HG02885 (cell line): ENCODE measurements around the gene SREBF2.

Source experiments
- ATAC-seq: cut with Tn5 transposase; IDR thresholded peaks from one replicate; pipeline ENCODE4 v1.9.1; 2021; ENCODE audit warnings: mild to moderate bottlenecking; ENCODE audit not compliant: unreplicated experiment, poor library complexity

SREBF2 gene

DNA sequence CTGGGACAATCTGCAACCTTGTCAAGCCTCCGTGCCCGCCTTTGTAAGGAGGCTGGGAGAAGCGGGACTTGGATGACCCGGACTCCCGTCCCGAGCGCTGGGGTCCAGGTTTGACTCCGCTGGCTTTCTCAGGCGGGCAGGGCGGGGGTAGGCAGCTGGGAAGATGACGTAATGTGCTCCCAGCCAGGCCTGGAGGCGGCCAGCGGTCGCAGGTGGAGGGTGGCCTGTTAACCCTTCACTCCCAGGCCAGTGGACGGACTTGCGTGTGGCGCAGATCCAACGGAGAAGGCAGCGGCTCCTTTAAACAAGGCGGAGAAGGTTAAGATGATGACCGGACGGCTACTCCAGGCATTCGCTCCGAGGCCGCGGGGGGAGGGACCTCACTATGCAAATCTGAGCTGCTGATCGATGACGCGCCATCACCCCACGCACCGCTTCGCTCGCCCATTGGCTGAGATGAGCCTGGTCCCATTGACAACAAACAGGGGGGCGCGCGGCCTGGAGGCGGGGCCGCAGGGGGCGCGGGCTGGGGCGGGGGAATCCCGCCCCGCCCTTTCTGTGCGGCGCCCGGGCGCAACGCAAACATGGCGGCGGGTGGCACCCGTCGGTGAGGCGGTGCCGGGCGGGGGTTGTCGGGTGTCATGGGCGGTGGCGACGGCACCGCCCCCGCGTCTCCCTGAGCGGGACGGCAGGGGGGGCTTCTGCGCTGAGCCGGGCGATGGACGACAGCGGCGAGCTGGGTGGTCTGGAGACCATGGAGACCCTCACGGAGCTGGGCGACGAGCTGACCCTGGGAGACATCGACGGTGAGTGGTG, at the start of gene SREBF2:
TSS of gene SREBF2 (plus strand) at position 553 of the 816 bp plus-strand sequence. CDS start at position 719, 166 bp downstream.
- ATAC-seq: peak; percentile 86

DNA sequence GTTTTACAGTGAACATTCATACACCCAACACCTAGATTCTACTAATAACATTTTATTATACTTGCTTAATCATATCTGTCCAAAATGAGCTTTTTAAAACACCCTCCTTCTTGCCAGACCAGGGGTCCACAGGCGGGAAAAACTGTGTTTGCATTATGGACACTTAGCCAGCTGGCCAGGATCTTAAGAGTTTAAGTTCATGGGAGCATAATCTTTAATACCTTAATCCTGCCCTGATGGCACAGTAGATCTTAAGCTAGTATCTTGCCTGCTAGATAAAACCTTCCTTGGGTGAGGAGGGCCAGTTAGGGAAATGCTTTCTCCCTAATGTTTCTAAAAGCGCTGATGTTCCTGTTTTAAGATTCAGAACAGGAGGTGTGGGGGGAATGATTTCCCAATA, 45.6 kb upstream of the SREBF2 start:
- ATAC-seq: no peak

DNA sequence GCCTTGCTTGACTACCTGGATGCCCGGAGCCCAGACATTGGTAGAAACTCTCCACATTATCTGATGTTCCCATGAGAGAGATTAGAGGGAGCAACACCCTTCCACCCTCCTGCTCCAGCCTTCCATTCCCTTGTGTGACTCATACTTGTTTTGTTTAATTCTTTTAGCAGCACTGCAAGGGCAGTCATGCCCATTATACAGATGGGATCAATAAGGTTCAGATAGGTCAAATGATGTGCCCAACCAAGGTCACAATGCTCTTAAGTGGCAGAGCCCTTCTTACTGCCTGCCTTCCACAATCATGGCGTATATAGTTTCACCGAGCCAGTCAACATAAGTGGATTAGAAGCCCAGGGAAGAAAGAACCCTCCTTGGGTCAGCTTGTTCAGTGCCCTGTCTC, 39.0 kb upstream of the SREBF2 start:
- ATAC-seq: no peak

DNA sequence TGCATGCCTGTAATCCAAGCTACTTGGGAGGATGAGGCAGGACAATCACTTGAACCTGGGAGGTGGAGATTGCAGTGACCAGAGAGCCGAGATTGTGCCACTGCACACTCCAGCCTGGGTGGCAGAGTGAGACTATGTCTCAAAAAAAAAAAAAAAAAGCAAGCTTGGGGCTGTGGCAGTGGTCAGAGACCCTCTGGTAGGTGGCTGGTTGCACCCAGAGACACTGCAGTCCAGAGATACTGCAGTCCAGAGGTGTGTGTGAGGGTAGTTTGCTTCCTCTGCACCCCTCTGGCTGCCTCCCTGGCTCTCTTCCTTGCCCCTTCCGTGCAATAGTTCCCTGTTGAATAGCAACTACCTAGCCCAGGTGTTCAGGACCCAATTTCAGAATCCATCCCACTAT, 34.2 kb upstream of the SREBF2 start:
- ATAC-seq: no peak

DNA sequence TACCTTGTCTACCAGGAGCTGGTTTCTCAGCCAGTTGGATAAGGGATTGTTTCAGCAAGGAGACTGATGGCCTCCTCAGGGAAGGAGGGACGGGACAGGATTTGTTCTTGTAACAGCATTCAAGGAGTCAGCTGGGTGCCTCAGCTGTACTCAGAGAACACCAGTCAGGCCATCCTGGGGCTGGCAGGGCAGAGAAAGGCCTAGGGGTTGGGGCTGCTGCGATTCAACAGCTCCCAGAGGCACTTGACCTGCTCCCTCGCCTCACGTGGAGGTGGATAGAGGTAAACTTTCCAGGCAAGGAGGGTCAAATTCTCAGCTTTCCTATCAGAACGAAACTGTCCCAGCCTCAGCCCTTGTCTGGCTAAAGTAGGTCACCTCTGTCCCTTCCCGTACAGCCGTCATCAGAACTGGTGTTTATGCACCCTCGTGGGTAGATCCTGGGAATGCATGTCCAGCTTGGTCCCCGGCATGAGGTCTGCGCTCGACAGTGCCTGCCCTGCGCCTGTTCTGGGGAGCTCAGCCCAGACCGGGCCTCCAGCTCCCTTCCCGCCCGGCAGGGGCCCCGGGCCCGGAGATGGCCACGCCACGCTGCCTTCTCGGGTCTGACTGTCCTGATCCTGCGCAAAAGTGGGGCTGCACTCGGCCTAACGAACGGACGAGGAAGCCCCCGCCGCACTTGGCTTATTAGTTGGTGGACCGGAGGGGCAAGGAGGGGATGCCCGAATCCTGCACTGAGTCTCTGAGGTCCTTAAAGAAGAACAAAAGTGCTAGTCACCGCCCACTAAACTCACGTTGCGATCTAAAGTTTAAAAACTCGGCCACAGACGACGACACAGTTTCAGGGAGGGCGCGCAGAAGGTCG, 33.2 kb upstream of the SREBF2 start:
- ATAC-seq: peak; percentile 27

DNA sequence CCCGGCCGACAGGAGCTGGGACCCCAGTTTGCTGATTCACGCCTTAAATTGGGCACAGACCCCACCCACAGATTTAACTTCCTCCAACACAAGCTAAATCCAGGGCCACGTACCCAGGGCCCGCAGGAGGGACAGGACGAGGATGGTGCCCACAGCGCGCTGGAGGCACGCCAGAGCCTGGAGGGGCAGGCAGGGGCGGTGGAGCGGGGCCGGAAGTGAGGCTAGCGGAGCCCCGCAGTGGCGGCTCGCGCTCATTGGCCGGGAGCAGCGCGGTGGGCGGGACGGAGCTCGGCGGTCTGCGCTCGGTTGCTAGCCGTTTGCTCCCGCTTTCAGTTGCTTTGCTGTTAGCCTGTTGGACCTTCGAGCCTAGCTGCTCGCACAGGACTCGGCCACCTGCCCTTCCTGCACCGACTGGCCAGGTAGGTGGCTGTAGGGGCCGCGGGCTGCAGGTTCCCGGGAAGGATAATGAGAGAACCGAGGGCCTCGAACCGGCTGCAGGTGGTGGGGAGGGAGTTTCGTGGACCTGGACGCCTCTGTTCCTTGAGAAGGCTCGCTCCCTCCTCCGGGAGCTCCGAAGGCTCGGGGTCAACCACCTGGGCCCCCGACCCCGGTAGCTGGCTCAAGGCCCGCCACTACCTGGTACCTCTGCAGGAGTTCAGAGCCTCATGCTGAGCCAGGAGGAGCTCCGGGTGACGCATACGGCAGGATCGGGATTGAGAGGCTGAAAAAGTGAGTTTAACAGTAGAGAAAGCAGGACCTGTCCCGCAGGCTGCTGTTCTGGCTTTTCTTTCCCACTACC, 32.4 kb upstream of the SREBF2 start, which contains the start of gene CCDC134:
TSS of gene CCDC134 (plus strand) at position 332 of the 799 bp plus-strand sequence. CDS start 8,212 bp downstream, outside the sequence.
- peak; percentile 97 for ATAC-seq

DNA sequence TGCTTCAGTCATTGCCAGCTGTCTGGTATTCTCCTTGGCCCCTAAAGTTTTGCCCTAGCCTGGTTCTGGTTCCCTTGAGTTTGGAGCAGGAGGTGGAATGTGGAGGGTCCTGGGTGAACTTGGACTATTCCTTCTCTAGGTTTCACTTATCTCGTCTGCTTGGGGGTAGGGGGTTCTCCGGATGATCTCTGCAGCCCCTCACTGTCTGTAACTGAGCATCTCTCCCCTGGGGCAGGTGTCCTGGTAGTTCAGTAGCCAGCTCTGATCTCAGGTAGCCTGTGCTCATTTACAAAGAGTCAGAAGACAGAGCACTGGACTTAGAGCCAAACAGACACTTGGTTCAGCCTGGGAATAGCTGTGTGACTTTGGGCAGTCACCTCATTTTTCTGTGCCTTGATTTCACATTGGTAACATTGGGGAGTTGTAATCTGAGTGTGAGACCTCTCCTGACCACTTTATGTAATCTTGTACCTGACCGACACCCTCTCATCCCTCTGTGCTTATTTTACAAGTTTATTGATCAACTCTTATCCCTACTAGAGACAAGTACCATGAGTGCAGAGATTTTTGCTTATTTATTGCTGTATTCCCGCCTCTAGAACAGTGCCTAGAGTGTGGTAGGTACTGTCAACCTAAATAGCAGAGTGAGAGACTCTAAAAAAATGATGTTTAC, 31.6 kb upstream of the SREBF2 start:
- ATAC-seq: no peak

DNA sequence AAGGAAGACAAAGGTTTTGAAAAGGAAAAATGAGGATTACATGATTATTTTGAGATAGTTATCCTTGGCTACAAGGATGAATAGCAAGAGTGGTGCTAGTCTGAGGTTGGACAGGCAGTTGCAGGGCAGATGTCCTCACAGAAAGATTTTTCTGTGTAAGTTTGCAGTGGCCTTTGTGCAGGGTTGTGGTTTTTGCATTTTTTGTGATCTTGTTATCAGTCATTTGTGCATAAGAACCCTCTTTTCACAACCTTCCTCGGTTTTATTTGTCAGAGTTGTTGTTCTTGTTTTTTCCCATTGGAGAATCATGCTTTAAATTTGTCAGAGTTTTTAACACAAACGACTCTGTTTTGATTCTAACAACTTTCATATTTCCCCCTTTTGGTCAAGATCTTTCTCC, 31.0 kb upstream of the SREBF2 start:
- no peak for ATAC-seq

DNA sequence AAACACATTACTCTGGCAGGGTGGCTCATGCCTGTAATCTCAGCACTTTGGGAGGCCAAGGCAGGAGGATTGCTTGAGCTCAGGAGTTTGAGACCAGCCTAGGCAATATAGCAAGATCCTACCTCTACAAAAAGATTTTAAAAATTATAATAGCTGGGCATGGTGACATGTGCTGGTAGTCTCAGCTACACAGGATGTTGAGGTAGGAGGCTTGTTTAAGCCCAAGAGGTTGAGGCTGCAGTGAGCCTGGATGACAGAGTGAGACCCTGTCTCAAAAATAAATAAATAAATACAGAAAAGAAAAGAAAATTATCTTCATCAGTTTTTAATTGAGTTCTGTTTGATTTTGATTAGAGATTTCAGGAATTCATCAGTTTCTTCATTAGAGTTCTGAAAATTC, 27.3 kb upstream of the SREBF2 start:
- ATAC-seq: no peak

DNA sequence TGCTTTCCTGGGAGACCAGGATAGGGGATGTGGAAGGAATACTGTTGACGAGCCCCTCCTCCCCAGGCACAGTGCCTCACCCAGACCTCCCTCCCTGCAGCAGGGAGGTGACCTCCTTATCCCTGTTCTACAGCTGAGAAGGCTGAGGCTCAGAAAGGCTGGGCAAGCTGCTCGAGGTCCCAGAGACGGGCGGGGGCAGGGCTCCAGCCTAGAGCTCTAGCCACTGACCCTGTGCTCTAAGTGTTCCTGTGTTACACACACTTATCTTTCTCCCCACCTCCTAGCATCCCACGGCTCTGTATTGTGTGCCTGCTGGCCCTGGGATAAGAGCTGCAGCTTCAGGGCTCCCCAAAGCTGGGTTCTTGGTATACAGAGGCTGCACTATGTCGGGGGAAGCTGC, 24.5 kb upstream of the SREBF2 start:
- no peak for ATAC-seq

DNA sequence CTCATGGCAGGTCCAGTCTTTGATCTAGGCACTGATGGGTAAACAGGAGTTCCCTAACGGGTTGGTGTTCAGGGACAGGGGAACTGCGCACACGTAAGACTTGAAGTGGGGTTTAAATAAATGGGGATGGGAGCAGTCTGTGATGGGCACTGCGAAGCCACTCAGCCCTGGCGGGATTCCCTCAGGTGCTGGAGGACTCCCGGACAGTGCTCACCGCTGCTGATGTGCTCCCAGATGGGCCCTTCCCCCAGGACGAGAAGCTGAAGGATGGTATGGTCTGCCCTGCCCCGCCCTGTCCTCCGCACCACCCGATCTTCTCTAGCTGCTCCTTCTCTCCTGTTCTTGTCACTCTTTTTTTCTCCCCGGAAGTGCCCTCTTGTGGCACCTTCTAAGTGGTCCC, 22.9 kb upstream of the SREBF2 start:
- ATAC-seq: no peak

DNA sequence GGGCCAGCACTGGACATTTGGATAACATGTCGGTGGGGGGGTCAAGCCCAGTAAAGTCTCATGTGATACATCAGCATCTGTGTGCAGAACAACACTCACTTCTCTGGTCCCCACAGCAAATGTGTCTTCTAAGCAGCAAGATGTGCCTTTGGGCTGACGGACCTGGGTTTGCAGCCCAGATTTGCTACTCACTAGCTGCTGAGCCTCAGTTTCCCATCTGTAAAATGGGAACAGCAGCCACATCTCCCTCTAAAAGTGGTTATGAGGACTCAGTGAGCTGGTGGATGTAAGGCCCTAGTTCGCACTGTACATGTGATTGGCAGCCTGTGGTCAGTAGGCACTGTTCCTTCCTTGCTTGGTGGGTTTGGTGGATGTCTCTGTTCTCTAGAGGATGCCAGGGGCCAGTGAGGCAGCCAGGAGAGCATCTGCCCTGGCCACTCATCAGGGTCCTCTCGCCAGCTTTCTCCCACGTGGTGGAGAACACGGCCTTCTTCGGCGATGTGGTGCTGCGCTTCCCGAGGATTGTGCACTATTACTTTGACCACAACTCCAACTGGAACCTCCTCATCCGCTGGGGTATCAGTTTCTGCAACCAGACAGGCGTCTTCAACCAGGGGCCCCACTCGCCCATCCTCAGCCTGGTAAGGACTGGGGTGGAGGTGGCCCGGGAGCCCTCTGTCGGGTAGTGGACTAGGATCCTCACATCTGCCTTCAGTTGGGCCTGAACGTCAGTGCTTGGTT, 19.9 kb upstream of the SREBF2 start:
- ATAC-seq: no peak

DNA sequence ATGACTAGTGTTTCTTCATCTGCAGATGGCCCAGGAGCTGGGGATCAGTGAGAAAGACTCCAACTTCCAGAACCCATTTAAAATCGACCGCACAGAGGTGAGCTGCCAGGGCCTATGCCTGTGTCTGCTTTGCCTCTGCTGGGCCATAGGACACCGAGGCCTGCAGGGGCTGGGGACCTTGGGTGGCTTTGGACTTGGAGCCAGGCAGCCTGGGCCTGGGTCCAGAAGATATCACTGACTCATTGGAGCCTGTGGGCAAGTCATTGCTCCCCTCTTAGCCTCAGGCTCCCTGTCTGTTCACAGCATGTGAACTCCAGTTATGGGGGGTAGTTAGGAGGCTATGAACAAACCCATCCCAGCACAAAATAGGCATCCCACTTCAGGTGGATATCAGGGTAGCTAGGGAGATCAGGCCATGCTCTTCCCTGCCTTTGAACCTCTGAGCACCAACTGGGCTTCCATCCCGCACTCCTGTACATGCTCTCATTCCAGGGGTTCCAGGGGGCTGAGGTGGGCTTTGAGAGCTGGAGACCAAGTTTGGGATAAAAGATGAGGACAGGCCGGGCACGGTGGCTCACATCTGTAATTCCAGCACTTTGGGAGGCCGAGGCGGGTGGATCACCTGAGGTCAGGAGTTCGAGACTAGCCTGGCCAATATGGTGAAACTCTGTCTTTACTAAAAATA, 19.0 kb upstream of the SREBF2 start:
- ATAC-seq: no peak

DNA sequence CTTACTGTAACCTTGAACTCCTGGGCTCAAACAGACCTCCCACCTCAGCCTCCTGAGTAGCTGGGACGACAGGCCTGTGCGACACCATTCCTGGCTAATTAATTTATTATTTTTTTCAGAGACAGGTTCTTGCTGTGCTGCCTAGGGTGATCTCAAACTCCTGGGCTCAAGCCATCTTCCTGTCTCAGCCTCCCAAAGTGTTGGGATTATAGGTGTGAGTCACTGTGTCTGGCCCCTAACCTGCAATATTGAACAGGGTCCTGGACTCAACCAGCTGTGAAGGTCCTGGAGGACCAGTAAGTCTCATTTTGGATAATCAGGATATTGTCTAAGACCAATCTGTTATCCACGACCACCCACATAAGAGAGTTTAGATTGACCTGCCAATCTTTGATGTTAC, 17.2 kb upstream of the SREBF2 start:
- ATAC-seq: no peak

DNA sequence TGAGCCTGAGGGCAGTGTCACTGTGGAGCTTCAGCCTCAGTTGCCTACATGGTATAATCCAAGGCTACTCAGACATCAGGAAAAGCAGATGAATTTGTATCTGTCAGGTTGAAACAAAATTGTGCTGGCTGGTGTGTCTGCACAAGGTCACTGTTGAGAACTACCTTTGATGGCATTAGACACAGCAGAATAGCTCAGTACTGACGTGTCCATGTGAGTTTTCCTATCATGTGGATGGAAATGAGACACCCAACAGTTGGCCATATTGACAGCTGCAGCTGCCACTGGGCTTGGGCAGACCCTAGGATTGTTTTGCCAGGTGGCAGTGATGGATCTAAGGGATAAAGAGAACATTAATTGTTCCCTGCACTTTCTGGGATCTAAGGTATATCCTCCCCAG, 16.7 kb upstream of the SREBF2 start:
- no peak for ATAC-seq

DNA sequence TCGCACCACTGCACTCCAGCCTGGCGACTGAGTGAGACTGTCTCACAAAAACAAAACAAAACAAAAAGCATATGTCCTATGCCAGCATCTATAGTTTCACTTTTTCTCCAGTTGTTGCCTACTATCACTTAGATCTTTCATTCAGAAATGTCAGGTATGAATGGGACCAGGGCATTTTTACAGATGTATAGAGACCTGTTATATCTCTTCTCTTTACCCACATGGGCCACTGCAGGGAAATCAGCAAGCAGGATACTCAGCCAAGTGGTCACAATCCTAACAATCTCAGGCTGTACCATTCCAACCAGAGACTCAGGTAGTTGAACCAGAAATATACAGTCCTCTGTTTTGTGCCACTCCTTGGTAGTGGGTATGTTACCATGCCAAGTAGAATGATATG, 16.0 kb upstream of the SREBF2 start:
- ATAC-seq: no peak

DNA sequence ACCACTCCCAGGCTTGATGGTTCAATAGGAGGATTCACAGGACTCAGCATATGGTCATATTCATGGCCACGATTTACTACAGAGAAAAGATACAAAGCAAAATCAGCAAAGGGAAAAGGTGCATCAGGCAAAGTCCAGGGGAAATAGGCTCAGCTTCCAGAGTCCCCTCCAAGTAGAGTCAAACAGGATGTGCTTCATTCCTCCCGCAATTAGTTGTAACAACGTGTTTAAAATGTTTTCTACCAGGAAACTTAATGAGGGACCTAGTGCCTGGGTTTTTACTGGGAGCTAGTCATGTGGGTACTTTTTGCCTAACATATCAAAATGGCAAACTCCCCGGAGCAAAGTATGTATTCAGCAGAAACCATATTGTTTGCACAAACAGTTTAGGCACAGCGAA, 14.9 kb upstream of the SREBF2 start:
- ATAC-seq: no peak

DNA sequence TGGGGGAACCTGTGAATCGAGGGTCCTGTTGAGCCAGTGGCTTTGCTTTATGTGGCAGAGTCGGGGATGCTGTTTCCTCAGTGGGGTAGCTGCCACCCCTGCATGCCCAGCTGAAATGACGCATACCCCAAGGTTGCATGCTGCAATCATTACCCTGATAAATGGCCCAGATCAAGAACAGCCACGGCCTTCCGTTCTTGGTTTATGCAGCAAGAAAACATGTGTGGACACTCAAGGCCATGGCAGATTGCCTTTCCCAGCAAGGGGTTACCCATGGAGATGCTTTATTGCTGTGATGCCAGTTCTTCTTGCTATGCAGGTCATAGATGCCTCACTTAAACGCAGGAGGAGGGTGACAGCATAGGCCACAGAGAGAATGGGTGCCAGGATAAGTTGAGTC, 14.3 kb upstream of the SREBF2 start:
- no peak for ATAC-seq

DNA sequence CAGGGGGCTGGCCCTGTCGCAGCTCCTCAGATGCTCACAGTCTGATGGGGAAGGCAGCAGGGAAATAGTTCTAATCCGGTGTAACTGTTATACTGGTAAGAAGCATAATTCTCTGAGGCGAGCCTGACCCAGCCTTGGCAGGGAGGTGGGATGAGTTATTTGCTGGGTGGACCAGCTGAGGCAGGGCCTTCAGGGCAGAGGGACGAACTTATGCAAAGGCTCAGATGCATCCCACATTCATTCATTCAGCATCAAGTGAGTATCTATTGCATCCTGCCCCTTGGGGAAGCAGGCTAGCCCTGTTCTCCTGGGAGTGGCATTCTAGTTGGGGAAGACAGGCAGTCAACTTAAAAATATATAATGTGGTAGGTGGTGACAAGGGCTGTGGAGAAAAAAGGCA, 13.6 kb upstream of the SREBF2 start:
- no peak for ATAC-seq
